Stimulated activated CD4-positive, alpha-beta T cell treated with anti-CD3 and anti-CD28 coated beads, Interleukin-4, amount 100 ng/mL, for 24 hours (primary cell): ENCODE data around the gene PPP2R1A.

Experiments used
- DNase-seq: peaks from one replicate; pipeline ENCODE4 v3.0.0-alpha.2; 2020

Gene PPP2R1A

GRCh38 chr19:52189735-52190486 lies at the start of gene PPP2R1A:
Gene PPP2R1A (plus strand): TSS chr19:52190052. CDS start chr19:52190097, 45 bp downstream.
- peak; percentile 98 for DNase-seq

GRCh38 chr19:52141203-52141602 lies 48.6 kb upstream of the PPP2R1A start:
- DNase-seq = no peak

GRCh38 chr19:52142001-52142595 lies 47.8 kb upstream of the PPP2R1A start:
- no peak for DNase-seq

- no peak for DNase-seq
These were observed 41.6 kb upstream of the PPP2R1A start for GRCh38 chr19:52148256-52148655.

- no peak for DNase-seq
These were observed 34.1 kb upstream of the PPP2R1A start for GRCh38 chr19:52155596-52156359.

GRCh38 chr19:52170304-52170703 lies 19.5 kb upstream of the PPP2R1A start:
- no peak for DNase-seq

- no peak for DNase-seq
These were observed 19.0 kb upstream of the PPP2R1A start for GRCh38 chr19:52170863-52171320.

GRCh38 chr19:52171321-52172169 lies 18.3 kb upstream of the PPP2R1A start, which contains the start of gene ZNF836:
Gene ZNF836 (minus strand): TSS chr19:52171621. CDS start chr19:52168072, 3,549 bp downstream.
- peak; percentile 91 for DNase-seq

GRCh38 chr19:52172347-52172746 lies 17.5 kb upstream of the PPP2R1A start:
- no peak for DNase-seq

- no peak for DNase-seq
These were observed 13.3 kb upstream of the PPP2R1A start for GRCh38 chr19:52176574-52176973.

GRCh38 chr19:52187407-52187806 lies 2.4 kb upstream of the PPP2R1A start:
- DNase-seq = no peak

GRCh38 chr19:52188822-52189734 lies 774 bp upstream of the PPP2R1A start:
- no peak for DNase-seq

- DNase-seq = no peak
These were observed 838 bp downstream of the PPP2R1A start for GRCh38 chr19:52190487-52191293.

GRCh38 chr19:52191389-52191788 lies 1.5 kb downstream of the PPP2R1A start:
- DNase-seq = no peak

- no peak for DNase-seq
These were observed 2.1 kb downstream of the PPP2R1A start for GRCh38 chr19:52191951-52192350.

GRCh38 chr19:52196256-52196967 lies 6.6 kb downstream of the PPP2R1A start:
- no peak for DNase-seq

GRCh38 chr19:52197964-52198363 lies 8.1 kb downstream of the PPP2R1A start:
- no peak for DNase-seq

- no peak for DNase-seq
These were observed 8.8 kb downstream of the PPP2R1A start for GRCh38 chr19:52198678-52199077.

- DNase-seq = no peak
These were observed 10.2 kb downstream of the PPP2R1A start for GRCh38 chr19:52200044-52200443.
